Right lobe of liver (tissue), 4 donors: ENCODE data around the gene IL1RN.

ENCODE experiments used
- POLR2A ChIP-seq: fragments of 450-650 bp; IDR thresholded peaks from one replicate; pipeline ENCODE4 v1.6.1; 2017; ENCODE audit warnings: antibody characterized with exemption, mild to moderate bottlenecking
- TF ChIP-seq, protein P1 (sequence below), 4 donors: fragments of 200-600 bp in 3 of 4; fragments of 450-650 bp in 1 of 4; IDR thresholded peaks; one replicate each; pipeline versions ENCODE4 v1.5.1 to v1.8.0; 2016 to 2022; ENCODE audit warnings: antibody characterized with exemption in 4 of 4, mild to moderate bottlenecking in 2 of 4
- donor health status: DM: no; HTN: no; CAD: no.
- donor health status: DM: no; HTN: no; CAD: no.
- donor health status: DM: no; HTN: yes; CAD: no.

DNA sequence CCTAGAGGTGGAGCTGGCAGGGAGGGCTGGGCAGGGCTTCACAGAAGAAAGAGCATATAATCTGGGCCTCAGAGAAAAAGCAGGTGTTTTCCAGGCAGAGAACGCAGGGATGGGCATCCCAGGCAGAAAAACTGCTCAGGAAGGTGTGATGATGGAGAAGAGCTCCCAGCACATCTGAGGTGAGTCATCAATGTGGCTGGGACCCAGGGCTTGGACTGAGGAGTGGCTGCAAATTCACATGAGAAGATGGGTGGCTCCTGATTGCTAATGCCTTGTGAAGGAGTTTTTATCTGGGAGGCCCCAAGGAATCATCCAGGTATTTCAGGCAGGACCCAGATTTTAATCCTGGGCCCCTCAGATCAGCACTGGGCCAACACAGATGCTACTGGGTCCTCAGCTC, 49.5 kb upstream of the IL1RN start:
- TF ChIP-seq, protein P1, sequence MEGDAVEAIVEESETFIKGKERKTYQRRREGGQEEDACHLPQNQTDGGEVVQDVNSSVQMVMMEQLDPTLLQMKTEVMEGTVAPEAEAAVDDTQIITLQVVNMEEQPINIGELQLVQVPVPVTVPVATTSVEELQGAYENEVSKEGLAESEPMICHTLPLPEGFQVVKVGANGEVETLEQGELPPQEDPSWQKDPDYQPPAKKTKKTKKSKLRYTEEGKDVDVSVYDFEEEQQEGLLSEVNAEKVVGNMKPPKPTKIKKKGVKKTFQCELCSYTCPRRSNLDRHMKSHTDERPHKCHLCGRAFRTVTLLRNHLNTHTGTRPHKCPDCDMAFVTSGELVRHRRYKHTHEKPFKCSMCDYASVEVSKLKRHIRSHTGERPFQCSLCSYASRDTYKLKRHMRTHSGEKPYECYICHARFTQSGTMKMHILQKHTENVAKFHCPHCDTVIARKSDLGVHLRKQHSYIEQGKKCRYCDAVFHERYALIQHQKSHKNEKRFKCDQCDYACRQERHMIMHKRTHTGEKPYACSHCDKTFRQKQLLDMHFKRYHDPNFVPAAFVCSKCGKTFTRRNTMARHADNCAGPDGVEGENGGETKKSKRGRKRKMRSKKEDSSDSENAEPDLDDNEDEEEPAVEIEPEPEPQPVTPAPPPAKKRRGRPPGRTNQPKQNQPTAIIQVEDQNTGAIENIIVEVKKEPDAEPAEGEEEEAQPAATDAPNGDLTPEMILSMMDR (IDR thresholded peaks at IDR 0.05): no peak
- no peak for TF ChIP-seq POLR2A
